Panc1 (cell line): Measurements from ENCODE around the gene NTNG2. TPM values are rescaled to one million over a fixed set of nuclear protein-coding genes. Genes with fewer than 3 reads are reported as not detected.

Experiments
- ATAC-seq: fragments of 200-7000 bp; cut with Tn5 transposase; 2 replicates; pipeline ENCODE4 v1.9.1; 2020; ENCODE audit warnings: mild to moderate bottlenecking, moderate library complexity
- BruUV-seq: library from RNA; stranded (reverse); fragments of 400-500 nt; replicated peaks from 2 replicates; lab custom pipeline; 2021; lab: Mats Ljungman, UMichigan
- CTCF ChIA-PET: fragments of 300-600 bp; sonication (Branson Sonifier 250); formaldehyde crosslinking; loops from one replicate; lab custom pipeline; 2022; ENCODE audit warnings: antibody characterized with exemption; lab: Charles Lee
- POLR2A ChIA-PET: fragments of 300-600 bp; sonication (Branson Sonifier 250); formaldehyde crosslinking; loops from one replicate; lab custom pipeline; 2022; ENCODE audit warnings: antibody characterized with exemption; lab: Charles Lee
- DNase-seq: peaks from one replicate; pipeline ENCODE4 v3.0.0-alpha.2; 2010; ENCODE audit warnings: low read depth, low spot score
- H3K27ac ChIP-seq: 2 replicates; pipeline ENCODE4 v1.5.1; 2011; ENCODE audit warnings: mild to moderate bottlenecking, low read length, inconsistent platforms
- H3K27me3 ChIP-seq: fragments of 200-500 bp; sonication (Bioruptor generic); 2 replicates; pipeline ENCODE4 v1.6.0; 2014; ENCODE audit warnings: low read length, inconsistent platforms; ENCODE audit not compliant: control insufficient read depth, insufficient read depth
- H3K36me3 ChIP-seq: fragments of 200-500 bp; sonication (Bioruptor generic); 2 replicates; pipeline ENCODE4 v1.5.1; 2014; ENCODE audit warnings: inconsistent platforms, mild to moderate bottlenecking, low read length, moderate library complexity; ENCODE audit not compliant: control insufficient read depth, insufficient read depth
- H3K4me1 ChIP-seq: 2 replicates; pipeline ENCODE4 v1.5.1; 2011; ENCODE audit warnings: inconsistent platforms, mild to moderate bottlenecking, low read length, moderate library complexity; ENCODE audit not compliant: control insufficient read depth, insufficient read depth
- H3K4me3 ChIP-seq, 2 experiments: 2 replicates each; pipeline ENCODE4 v1.5.1; 2011 to 2012; ENCODE audit warnings: low read depth in 2 of 2, low read length in 2 of 2, mild to moderate bottlenecking in 2 of 2, inconsistent platforms in 1 of 2, moderate library complexity in 1 of 2
- H3K9me3 ChIP-seq: fragments of 200-500 bp; sonication (Bioruptor generic); 2 replicates; pipeline ENCODE4 v1.5.1; 2014; ENCODE audit warnings: low read depth, mild to moderate bottlenecking, inconsistent platforms, low read length, moderate library complexity; ENCODE audit not compliant: control insufficient read depth, insufficient read depth
- CTCF ChIP-seq: fragments of 450-650 bp; IDR thresholded peaks from 2 replicates; pipeline ENCODE4 v1.5.1; 2017; ENCODE audit warnings: mild to moderate bottlenecking
- POLR2AphosphoS5 ChIP-seq: IDR thresholded peaks from 2 replicates; pipeline ENCODE4 v1.6.1; 2012; ENCODE audit warnings: mild to moderate bottlenecking, low read depth, low read length, moderate library complexity
- REST ChIP-seq, 2 experiments: IDR thresholded peaks; 2 replicates each; pipeline ENCODE4 v1.6.1; 2011 to 2012; ENCODE audit warnings: low read depth in 2 of 2, control low read depth in 1 of 2, low read length in 1 of 2, mild to moderate bottlenecking in 1 of 2, moderate library complexity in 1 of 2; ENCODE audit not compliant: insufficient read depth in 1 of 2
- SIN3A ChIP-seq: IDR thresholded peaks from 2 replicates; pipeline ENCODE4 v1.6.1; 2012; ENCODE audit warnings: low read depth, mild to moderate bottlenecking, low read length, moderate library complexity, borderline replicate concordance; ENCODE audit not compliant: insufficient read depth
- TCF7L2 ChIP-seq: IDR thresholded peaks from 2 replicates; pipeline ENCODE4 v1.6.1; 2011; ENCODE audit warnings: mild to moderate bottlenecking, low read depth, low read length, inconsistent platforms
- in situ Hi-C: cut with HindIII; loops from 2 replicates; pipeline ENCODE4 v1.10.0; 2016; ENCODE audit warnings: low sequenced_read_pairs, low pct_unique_long_range_greater_than_20kb
- intact Hi-C: fragments of 100-400 bp; cut with micrococcal nuclease; formaldehyde crosslinking; loops from one replicate; pipeline ENCODE4 v1.10.0; 2022; ENCODE audit not compliant: unreplicated experiment
- total RNA-seq: library from RNA; stranded (reverse); gene quantifications from one replicate; pipeline ENCODE4 v1.2.1, GENCODE V29; 2021; ENCODE audit not compliant: unreplicated experiment

Gene NTNG2
- total RNA-seq, 1 experiment from 2014 or later, result 5.1 TPM

- intact Hi-C loops (no loop called here), in situ Hi-C loops (no loop called here)
- Histone ChIP-seq H3K36me3 (no peaks in the 10 kb centered on the region), H3K27ac (no peak overlapping the region), H3K4me1 (no peaks in the 10 kb centered on the region; the same call in 1 of the 2 replicates), H3K27me3 (no peaks in the 10 kb centered on the region), H3K9me3 (no peaks in the 10 kb centered on the region), H3K4me3 (no peak overlapping the region)
- POLR2A ChIA-PET, result no interaction called here
- CTCF ChIA-PET, result no interaction called here
- no TSS peak for BruUV-seq
- ATAC-seq, result no peak
- DNase-seq, result no peak
- no peak for TF ChIP-seq REST (IDR thresholded peaks at IDR 0.05; ENCODE audit: insufficient read depth in 1 of 2, low read depth in 2 of 2, low read length in 1 of 2)
- TF ChIP-seq SIN3A, result no peak
- TF ChIP-seq CTCF, result no peak
- no peak for TF ChIP-seq TCF7L2
- TF ChIP-seq POLR2AphosphoS5, result no peak
Observed at GRCh38 chr9:132211570-132211969, 49.7 kb downstream of the NTNG2 start.

GRCh38 chr9:132214027-132214622, 52.3 kb downstream of the NTNG2 start:
- in situ Hi-C loops (no loop called here), intact Hi-C loops (no loop called here)
- Histone ChIP-seq H3K9me3 (no peaks in the 10 kb centered on the region), H3K4me3 (no peak overlapping the region), H3K4me1 (no peaks in the 10 kb centered on the region; the same call in 1 of the 2 replicates), H3K36me3 (no peaks in the 10 kb centered on the region), H3K27ac (no peak overlapping the region), H3K27me3 (no peaks in the 10 kb centered on the region)
- TF ChIP-seq POLR2AphosphoS5 (no peak), TCF7L2 (no peak), CTCF (no peak), REST (IDR thresholded peaks at IDR 0.05; ENCODE audit: insufficient read depth in 1 of 2, low read depth in 2 of 2, low read length in 1 of 2) (no peak), SIN3A (no peak)
- ATAC-seq, result 0 out of 2 replicates have a peak, but pooled peaks have one; percentile 60
- POLR2A ChIA-PET, result no interaction called here
- BruUV-seq, result no TSS peak
- CTCF ChIA-PET, result no interaction called here
- DNase-seq, result no peak
